ENCODE results near the gene CD74.
A peak's percentile ranks its signal among the peaks of the same experiment; 100 is the strongest.

Gene CD74

DNA sequence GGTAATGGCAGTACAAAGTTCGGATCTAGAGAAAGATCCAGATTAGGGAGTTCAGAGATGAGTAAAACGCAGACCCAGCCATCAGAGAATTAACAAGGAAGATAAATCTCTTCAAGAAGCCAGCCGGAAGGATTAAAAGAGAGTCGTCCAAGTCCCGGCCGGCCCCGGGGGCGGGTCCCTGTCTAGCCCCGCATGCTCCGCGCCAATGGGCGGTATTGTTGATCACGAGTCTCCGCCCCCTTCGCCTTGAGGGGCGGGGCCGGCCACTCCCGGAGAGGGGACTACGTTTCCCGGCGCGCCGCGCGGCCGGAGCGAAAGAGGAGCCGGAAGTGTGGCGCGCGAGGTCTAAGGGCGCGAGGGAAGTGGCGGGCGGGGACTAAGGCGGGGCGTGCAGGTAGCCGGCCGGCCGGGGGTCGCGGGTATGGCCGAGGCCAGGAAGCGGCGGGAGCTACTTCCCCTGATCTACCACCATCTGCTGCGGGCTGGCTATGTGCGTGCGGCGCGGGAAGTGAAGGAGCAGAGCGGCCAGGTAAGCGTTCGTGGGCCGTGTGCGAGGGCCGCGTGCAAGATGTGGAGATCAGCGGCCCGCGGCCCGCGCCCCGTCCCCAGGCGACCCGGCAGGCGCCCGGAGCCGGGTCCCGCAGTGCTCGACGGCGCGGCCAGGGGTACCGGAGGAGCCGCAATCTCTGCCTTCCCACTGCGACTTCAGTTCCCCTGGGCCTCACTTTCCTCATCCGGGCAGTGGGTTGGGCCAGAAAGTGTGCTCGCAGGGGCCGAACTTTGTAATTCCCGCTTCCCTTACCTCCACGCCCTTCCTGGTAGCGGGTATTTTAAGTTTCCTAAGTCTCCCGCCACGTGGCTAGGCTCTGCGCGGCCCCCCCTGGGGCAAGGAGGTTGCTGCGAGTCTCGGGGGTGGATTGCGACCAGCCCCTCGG, 55.1 kb downstream of the CD74 start, which contains the start of gene TCOF1:
Gene TCOF1, plus strand, starts transcription at position 372 of the 935 bp plus-strand sequence. Its CDS starts 50 bp downstream, at position 422.
- DNase-seq: peak; percentile 92 to 97 (median 95)

DNA sequence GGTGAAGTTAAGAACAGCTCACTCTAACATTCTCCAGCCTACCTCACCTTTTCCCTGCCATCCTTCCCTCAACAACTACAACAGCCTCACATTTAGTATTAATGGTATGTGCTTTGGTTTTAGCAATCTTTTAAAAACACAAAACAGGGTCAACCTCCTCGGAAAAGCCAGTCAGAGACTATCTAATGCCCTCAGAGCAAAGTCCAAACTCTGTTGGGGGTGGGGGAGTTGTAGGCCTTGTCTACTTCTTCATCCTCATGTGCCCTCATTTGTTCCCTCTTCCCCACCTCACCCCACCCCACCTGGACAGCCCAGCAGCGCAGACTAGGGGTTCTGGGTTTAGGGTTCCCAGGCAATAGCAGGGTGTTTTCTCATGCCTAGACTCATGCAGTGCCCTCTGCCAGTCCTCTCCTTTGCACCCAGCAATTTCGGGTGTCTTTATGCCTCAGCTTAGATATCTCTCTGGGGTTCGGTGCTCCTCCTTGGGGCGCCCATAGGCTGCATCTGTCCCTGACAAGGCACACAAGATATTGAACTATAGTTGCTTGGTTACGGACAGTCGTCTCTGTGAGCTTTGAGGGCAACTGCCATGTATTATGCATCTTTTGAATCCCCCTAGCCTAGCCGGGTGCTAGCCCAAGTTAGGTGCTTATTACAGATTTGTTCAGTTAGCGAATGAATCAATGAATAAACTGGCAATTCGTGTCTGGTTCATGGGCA, 56.0 kb downstream of the CD74 start:
- no peak for DNase-seq

DNA sequence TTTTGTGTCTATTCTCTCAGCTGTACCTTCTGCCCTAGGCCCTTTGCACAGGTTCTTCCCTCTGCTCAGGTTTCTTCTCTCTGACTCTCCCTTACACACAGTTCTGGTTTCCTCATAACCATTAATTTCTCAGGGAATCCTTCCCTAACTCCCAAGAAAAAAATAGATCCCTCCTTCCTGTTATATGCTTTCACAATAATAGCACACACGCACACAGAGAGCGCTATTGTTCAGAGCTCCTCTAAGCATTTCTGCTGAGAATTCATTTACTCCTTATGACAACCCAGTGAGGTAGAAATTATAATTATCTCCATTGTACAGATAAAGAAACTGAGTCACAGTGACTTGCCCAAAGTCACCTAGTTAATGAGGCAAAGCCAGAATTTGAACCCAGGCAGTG, 56.9 kb downstream of the CD74 start:
- DNase-seq: no peak

DNA sequence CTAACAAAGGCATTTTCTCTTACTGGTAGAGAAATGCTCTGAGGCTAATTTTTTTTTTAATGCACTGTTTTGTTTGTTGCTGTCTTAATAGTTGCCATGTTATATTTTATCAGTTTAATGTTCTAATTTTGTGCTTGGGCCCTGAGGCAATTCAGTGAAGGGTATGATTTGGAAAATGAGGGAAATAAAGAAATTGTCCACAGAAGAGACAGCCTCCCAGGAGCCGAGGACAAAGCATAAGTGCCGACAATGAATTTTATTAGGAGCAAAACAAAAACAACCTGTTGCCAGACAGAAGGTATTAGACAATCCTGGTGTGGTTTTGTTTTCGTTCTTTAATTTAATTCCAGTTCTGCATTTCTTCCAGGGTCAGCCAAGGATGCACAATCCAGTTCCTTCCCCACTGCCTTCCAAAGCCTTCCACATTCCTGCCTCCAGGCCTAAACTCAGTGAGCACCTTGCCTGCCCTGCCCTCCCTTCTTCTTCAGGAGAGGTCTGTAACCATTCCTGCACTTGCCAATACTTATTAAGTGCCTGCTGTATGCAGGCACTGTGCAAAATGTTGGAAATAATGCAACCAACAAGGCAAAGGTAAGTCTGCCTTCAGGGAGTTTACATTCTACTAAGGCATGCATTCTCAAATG, 59.6 kb downstream of the CD74 start:
- no peak for DNase-seq

DNA sequence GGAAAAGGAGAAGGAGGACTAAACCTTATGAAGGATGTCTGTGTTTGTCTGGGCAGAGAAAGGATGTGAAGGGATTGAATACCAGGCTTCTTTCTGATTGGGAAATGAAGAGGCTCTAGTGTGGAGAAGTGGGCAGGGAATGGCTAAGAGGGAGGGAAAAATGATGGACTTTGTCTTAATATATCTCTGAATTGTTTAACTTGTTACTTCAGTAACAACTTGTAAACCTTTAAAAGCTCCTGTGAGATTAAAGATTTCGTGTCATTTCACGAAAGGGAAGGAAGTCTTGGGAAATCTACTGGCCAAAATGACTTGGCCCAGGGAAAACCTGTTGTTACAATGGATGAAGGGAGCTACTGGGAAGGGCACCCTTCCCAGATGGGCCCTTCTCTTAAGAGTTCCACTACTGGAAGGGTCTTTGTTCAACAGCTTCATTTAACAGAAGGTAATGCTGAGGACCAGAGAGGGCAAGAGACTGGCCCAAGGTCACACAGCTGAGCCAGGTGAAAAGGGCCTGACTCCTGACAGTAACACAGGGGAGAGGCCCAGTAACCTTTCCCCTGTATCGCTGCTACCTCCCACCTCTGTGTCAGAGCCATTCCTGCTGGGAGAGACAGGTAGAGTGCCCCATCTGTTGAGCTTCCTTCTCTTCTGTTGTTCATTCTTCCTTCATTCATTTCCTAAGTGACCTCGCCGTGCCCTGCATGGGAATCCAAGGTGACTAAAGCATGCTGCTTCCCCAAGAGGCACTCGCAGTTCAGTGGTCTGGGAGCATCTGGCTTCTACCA, 60.3 kb downstream of the CD74 start:
- DNase-seq: no peak
